Lung microvascular endothelial cell (primary cell): Measurements from ENCODE around the gene NLRP14. TPM values are rescaled to one million over a fixed set of nuclear protein-coding genes. Genes with fewer than 3 reads are reported as not detected.

Experiments
- DNase-seq, 2 donors: peaks; one replicate each; pipeline versions ENCODE4 v3.0.0 to v3.0.0-alpha.2; 2010; ENCODE audit warnings: low read depth in 2 of 2
- total RNA-seq: library from RNA; depleted of rRNA; stranded (reverse); fragments of >200 nt; gene quantifications from 2 replicates; pipeline ENCODE4 v1.2.1, GENCODE V29; 2014

NLRP14 gene
- total RNA-seq, 1 donor from 2014 or later = not detected

GRCh38 chr11:7050191-7050590 lies 29.9 kb downstream of the NLRP14 start:
- no peak for DNase-seq

DNA sequence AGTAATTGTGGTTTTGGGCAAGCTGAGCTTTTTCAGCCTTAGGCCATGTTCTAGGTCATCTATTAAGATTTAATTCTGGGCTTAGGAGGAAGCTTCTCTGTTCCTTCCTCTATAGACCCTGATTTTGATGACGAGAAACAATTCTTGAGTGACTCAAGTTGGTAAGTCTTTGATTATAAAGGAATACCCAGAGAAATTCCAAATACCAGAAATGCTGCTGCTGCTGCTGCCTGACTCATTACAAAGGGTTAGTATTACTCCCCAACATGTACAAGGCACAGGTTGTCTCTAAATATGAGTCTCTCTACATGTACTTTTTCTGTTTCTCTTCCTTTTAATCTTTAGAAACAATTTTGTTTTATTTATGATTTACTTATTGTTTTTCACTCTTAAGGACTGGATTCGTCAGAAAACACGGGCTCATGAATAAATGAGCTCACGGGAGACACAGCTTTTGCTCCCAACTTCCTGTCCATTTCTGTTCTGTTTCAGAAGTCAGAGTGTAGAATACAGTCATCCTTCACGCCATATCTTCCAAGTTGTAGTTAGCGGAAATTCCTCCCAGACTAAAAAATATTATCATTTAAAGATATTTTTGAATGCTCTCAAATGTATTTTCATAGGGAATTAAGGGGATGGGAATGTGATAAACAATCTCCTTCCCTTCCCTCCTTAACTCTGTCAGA lies 36.7 kb downstream of the NLRP14 start:
- no peak for DNase-seq

- DNase-seq = no peak
Measured at GRCh38 chr11:7057641-7058040, 37.4 kb downstream of the NLRP14 start.

DNA sequence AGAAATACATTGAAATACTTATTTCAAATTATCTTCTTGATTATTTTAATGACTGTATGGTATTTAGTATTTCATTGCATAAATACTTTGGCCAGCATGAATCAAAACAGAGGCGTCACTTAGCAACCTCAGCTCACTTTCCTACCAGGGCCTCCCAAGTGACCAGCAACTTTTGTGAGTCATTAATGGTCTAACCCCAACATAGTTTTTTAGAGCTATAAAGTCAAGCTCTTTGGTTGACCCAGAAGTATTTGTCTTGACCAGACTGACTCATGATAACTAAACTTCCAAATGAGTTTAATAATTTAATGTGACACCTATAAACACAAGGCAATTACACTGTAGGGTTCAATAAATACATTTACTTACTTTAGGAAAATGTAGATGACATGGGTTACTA lies 40.6 kb downstream of the NLRP14 start:
- peak in 1 of 2 donors; percentile 10 for DNase-seq

DNA sequence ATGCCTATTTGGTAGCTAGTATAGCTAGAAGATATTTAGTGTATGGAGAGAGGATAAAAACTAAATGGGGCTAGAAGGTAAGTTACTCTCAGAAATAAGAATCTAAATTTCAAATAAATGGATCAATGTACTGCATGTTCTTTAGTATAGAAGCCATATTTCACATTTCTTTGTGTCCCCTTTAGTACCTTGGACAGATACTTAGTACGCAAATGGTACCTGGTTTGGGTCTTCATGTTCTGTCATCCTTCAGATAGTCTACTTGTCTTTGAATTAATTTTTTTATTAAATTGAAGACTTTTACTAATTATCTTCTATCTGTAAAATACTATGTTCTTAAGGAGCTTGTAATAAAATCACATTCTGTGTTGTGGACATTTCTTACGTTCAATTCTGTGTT lies 42.3 kb downstream of the NLRP14 start:
- no peak for DNase-seq

- DNase-seq = no peak
Measured at GRCh38 chr11:7072401-7073028, 52.2 kb downstream of the NLRP14 start.

DNA sequence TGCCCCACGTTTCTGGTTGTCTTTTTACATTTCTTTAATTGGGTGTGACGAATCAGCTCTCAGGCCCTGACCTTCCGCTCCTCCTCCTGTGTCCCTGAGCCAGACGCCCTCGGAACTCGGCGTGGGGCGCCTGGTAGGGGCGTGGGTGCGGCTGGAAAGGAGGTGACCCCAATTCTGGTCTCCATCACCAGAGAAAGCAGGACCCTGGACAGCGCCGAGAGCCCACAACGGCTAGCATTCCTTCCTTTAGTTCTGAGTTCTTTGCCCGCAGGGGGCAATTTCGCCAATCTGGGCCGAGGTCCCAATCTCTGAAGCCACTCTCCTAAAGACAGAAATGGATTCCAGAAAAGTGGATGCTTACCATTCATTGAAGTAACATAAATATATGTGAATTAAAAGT lies 56.8 kb downstream of the NLRP14 start:
- no peak for DNase-seq

GRCh38 chr11:7079545-7080135 lies 59.4 kb downstream of the NLRP14 start:
- DNase-seq = no peak

DNA sequence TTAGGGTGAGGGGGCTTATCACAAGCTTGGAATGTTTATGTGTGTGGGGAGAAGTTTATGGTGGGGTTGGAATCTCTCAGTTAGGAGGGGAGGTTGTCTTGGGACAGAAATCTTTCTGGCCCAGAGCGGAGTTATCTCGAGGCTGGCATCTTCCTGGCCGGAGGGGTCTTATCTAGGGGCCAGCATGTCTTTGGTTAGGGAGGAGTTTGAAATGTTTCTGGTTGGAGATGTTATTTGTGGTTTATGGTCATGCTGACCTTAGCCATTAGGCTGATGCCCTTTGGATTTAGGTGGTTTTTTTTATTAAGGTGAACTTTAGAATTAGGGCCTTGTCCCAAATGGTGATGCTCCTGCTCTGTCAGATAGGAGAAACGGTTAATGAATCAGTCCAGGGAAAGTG lies 60.6 kb downstream of the NLRP14 start:
- DNase-seq = no peak

- no peak for DNase-seq
Measured at GRCh38 chr11:7081441-7081840, 61.2 kb downstream of the NLRP14 start.

DNA sequence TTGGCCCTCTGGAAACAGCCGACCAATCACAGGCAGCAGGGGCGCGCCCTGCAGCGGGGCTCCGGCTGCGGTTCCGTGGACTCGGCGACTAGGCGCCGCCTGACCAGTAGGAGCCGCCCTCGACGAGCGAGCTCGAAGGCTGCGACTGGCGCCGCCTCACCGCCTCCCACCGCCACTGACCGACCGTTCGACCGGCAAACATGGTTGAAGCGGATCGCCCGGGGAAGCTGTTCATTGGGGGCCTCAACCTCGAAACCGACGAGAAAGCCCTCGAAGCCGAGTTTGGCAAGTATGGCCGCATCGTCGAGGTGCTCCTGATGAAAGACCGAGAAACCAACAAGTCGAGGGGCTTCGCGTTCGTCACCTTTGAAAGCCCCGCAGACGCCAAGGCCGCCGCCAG lies 68.6 kb downstream of the NLRP14 start, which contains the start of gene RBMXL2:
RBMXL2 (plus strand) TSS at position 78 of the 400 bp plus-strand sequence; CDS start at position 201, 123 bp downstream.
- DNase-seq = peak in 1 of 2 donors; percentile 14

DNA sequence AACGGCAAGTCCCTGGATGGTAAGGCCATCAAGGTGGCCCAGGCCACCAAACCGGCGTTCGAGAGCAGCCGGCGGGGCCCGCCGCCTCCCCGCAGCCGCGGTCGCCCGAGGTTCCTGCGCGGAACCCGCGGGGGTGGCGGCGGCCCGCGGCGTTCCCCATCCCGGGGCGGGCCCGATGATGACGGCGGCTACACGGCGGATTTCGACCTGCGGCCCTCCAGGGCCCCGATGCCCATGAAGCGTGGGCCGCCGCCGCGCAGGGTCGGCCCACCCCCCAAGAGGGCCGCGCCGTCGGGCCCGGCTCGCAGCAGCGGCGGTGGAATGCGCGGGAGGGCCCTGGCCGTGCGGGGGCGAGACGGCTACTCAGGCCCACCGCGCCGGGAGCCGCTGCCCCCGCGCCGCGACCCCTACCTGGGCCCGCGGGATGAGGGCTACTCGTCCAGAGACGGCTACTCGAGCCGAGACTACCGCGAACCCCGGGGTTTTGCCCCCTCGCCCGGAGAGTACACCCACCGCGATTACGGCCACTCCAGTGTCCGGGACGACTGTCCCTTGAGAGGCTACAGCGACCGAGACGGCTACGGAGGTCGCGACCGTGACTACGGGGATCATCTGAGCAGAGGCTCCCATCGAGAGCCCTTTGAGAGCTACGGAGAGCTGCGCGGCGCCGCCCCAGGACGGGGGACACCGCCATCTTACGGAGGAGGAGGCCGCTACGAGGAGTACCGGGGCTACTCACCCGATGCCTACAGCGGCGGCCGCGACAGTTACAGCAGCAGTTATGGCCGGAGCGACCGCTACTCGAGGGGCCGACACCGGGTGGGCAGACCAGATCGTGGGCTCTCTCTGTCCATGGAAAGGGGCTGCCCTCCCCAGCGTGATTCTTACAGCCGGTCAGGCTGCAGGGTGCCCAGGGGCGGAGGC lies 69.3 kb downstream of the NLRP14 start:
- no peak for DNase-seq

DNA sequence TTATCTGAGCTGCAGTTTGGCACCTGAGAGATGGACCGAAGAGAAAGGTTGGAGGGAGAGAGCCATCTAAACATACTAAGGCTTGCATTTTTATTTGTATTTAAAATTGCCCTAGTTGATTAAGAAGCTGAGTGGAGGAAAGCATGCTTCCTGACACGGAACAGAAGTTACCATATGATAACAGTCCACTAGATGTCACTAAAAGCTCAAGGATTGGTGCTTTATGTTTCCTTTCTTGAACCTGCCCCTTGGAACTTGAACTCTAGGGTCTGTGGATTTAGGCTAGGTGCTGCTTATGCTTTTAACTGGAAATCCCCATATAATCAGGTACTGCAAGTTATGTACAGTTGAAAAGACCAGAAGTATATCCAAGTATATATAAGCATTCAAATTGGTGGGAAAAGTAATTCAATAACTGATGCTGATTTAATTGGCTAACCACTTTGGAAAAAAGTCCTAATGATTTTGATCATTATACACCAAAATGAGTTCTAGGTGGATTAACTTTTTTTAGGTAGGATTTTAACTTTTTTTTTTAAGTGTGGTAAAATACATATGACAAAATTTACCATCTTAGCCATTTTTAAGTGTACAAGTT lies 78.1 kb downstream of the NLRP14 start:
- peak; percentile 58 to 60 for DNase-seq

DNA sequence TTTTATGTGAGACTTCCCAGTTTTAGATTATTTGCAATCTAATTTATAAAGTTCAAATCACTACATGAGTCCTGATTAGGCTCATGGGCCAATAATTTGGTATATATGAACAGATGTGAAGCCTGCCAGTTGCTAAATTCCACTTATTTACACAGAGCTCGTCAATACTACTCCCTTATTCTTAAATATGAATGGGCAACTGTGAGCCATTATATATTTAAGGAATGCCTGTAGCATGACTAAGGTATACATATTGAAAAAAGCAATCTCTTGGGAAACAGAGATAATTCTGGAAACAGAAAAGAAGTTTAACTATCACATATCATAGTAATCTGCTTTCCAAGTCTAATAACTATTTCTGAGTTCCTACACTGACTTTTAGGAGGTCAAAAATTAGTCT lies 95.5 kb downstream of the NLRP14 start:
- DNase-seq = no peak

- DNase-seq = no peak
Measured at GRCh38 chr11:7116370-7116769, 96.1 kb downstream of the NLRP14 start.

Other genes with a start within 250 kb of the NLRP14 start
- gene OR2AG2, start 248.5 kb upstream of the NLRP14 start, total RNA-seq = under 0.01 and 0.20 TPM in 2 replicates
- not detected in 2 replicates for gene OR2AG1, start 237.5 kb upstream of the NLRP14 start, total RNA-seq
- gene OR6A2, start 220.8 kb upstream of the NLRP14 start, total RNA-seq = under 0.01 TPM in 2 replicates
- not detected in 2 replicates for gene OR10A5, start 174.8 kb upstream of the NLRP14 start, total RNA-seq
- gene OR10A2, start 157.4 kb upstream of the NLRP14 start, total RNA-seq = not detected in 2 replicates
- not detected in 2 replicates for gene OR10A4, start 143.9 kb upstream of the NLRP14 start, total RNA-seq
- under 0.01 TPM in 1 of 2 replicates, not detected in the other for gene OR2D2, start 128.0 kb upstream of the NLRP14 start, total RNA-seq
- not detected in 2 replicates for gene OR2D3, start 99.5 kb upstream of the NLRP14 start, total RNA-seq
- gene ZNF215, start 94.1 kb upstream of the NLRP14 start, total RNA-seq = 0.79 and 2.0 TPM in 2 replicates
- gene ZNF214, start 133 bp upstream of the NLRP14 start, total RNA-seq = 0.20 and 0.65 TPM in 2 replicates
- not detected in 2 replicates for gene RBMXL2, start 68.5 kb downstream of the NLRP14 start, total RNA-seq
- gene SYT9, start 231.4 kb downstream of the NLRP14 start, total RNA-seq = 0.20 and 1.1 TPM in 2 replicates